Measurements from ENCODE around the gene RDH13. TPM values are rescaled to one million over a fixed set of nuclear protein-coding genes. Genes with fewer than 3 reads are reported as not detected.

Gene RDH13, protein sequence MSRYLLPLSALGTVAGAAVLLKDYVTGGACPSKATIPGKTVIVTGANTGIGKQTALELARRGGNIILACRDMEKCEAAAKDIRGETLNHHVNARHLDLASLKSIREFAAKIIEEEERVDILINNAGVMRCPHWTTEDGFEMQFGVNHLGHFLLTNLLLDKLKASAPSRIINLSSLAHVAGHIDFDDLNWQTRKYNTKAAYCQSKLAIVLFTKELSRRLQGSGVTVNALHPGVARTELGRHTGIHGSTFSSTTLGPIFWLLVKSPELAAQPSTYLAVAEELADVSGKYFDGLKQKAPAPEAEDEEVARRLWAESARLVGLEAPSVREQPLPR
- total RNA-seq, result 6.9 and 8.5 TPM in 2 replicates
- polyA plus RNA-seq, result 2.7 and 5.6 TPM in 2 replicates
- 3.4 and 6.2 TPM in 2 replicates for polyA plus RNA-seq (2012)
- 12.2 and 12.3 TPM in 2 replicates for polyA minus RNA-seq (ENCODE audit: low replicate concordance)

DNA sequence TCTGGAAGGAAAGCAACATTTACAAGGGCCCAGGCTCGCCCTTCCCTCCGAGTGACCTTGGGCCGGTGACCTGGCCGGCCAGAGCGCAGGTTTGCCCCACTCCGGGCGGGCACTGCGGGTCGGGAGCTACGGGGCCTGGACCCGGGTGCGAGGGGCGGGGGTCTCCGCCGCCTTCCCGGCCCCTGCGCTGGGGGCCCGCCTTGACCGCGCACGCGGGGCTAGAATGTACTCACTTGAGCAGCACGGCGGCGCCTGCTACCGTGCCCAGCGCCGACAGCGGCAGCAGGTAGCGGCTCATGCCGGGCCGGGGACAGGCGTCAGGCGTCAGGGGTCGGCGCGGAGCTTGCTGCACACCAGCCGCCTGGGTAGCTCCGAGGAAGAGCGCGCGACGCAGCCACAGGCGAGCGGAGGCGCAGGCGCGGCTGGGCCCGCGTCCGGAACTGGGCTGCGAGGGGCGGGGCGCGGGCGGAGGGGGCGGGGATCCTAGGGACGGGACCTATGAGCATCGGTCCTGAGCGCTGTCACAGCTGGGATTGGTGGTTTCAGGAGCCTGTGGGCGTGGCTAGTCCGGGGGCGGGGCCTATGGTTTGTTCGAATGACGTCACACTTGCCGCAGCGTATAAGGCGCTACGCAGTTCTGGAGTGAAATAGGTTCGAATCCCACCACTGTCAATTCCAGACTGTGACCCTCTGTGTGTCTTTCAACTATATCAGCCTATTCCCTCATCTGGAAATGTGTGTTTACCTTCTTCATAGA, at the start of gene RDH13:
RDH13 (minus strand) TSS at position 414 of the 757 bp plus-strand sequence; CDS start at position 298, 116 bp downstream.
- Histone ChIP-seq H3K4me2 (ENCODE audit: extremely low read depth, insufficient read depth, low read length) (peak within 1 kb of the TSS; percentile 62), H3K9ac (ENCODE audit: insufficient read depth, low read length) (peak within 1 kb of the TSS; percentile 66), H4K20me1 (ENCODE audit: control insufficient read depth, extremely low read depth, insufficient read depth, low read length) (no peaks in the 10 kb centered on the region), H2AFZ (ENCODE audit: low read length) (peak within 1 kb of the TSS; percentile 71), H3K27me3 (ENCODE audit: control insufficient read depth, insufficient read depth, low read length) (peaks cover 9% of the 10 kb centered on the region), H3K9me3 (ENCODE audit: control insufficient read depth, insufficient read depth, low read depth, low read length) (no peaks in the 10 kb centered on the region), H3K27ac (ENCODE audit: insufficient read depth, low read length) (no peak within 1 kb of the TSS), H3K36me3 (ENCODE audit: control insufficient read depth, insufficient read depth, low read length) (no peaks in the 10 kb centered on the region), H3K4me3 (replicated peaks in 1 of 4; ENCODE audit: control extremely low read depth in 1 of 4, insufficient read depth in 1 of 4, low read depth in 3 of 4, low read length in 4 of 4) (peak within 1 kb of the TSS; percentile 62 to 78 (median 66)), H3K79me2 (ENCODE audit: control insufficient read depth, insufficient read depth, low read length) (no peaks in the 10 kb centered on the region), H3K4me1 (ENCODE audit: control insufficient read depth, extremely low read depth, insufficient read depth, low read length) (no peaks in the 10 kb centered on the region)
- DNase-seq (ENCODE audit: low read depth in 2 of 2), result peak; percentile 87 to 96
- TF ChIP-seq, protein P1, sequence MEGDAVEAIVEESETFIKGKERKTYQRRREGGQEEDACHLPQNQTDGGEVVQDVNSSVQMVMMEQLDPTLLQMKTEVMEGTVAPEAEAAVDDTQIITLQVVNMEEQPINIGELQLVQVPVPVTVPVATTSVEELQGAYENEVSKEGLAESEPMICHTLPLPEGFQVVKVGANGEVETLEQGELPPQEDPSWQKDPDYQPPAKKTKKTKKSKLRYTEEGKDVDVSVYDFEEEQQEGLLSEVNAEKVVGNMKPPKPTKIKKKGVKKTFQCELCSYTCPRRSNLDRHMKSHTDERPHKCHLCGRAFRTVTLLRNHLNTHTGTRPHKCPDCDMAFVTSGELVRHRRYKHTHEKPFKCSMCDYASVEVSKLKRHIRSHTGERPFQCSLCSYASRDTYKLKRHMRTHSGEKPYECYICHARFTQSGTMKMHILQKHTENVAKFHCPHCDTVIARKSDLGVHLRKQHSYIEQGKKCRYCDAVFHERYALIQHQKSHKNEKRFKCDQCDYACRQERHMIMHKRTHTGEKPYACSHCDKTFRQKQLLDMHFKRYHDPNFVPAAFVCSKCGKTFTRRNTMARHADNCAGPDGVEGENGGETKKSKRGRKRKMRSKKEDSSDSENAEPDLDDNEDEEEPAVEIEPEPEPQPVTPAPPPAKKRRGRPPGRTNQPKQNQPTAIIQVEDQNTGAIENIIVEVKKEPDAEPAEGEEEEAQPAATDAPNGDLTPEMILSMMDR (conservative IDR thresholded peaks at IDR 0.05 in 1 of 2, IDR thresholded peaks at IDR 0.05 in 1 of 2; ENCODE audit: low read depth in 1 of 2, low read length in 2 of 2), result no peak
- no peak for TF ChIP-seq EZH2 (IDR thresholded peaks at IDR 0.05; ENCODE audit: low read length, missing control alignments)

DNA sequence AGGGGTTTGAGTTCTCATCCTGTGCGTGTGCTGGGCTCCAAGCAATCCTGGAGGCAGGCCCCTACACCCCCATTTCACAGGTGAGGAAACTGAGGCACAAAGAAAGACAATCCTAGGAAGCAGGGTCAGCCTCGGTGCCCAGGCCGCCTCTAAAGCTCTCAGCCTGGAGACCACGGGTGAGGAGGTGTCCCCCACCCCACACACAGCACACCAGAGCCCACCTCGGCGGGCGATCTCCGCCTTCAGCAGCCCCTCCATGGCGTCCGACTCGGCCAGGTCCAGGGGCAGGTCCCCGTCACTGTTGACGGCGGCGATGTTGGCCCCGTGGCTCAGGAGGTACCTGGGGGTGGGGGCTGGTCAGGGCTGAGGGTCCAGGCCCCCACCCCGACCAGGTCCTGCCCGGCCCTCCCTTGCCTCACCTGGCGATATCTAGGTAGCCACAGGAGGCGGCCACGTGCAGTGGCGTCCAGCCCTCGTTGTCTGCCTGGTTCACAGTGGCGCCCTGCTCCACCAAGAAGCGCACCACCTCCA, 49.4 kb upstream of the RDH13 start:
- Histone ChIP-seq H3K4me2 (ENCODE audit: extremely low read depth, insufficient read depth, low read length) (no peak overlapping the region), H4K20me1 (ENCODE audit: control insufficient read depth, extremely low read depth, insufficient read depth, low read length) (no peaks in the 10 kb centered on the region), H3K36me3 (ENCODE audit: control insufficient read depth, insufficient read depth, low read length) (peaks cover 13% of the 10 kb centered on the region), H3K9me3 (ENCODE audit: control insufficient read depth, insufficient read depth, low read depth, low read length) (no peaks in the 10 kb centered on the region), H3K27me3 (ENCODE audit: control insufficient read depth, insufficient read depth, low read length) (no peaks in the 10 kb centered on the region), H2AFZ (ENCODE audit: low read length) (no peak overlapping the region), H3K27ac (ENCODE audit: insufficient read depth, low read length) (peak overlapping the region; percentile 85), H3K4me1 (ENCODE audit: control insufficient read depth, extremely low read depth, insufficient read depth, low read length) (peaks cover 17% of the 10 kb centered on the region), H3K79me2 (ENCODE audit: control insufficient read depth, insufficient read depth, low read length) (peaks cover 67% of the 10 kb centered on the region), H3K4me3 (replicated peaks in 1 of 4; ENCODE audit: control extremely low read depth in 1 of 4, insufficient read depth in 1 of 4, low read depth in 3 of 4, low read length in 4 of 4) (no peak overlapping the region), H3K9ac (ENCODE audit: insufficient read depth, low read length) (no peak overlapping the region)
- DNase-seq (ENCODE audit: low read depth in 2 of 2), result no peak
- TF ChIP-seq EZH2 (IDR thresholded peaks at IDR 0.05; ENCODE audit: low read length, missing control alignments), result no peak
- TF ChIP-seq, protein P1 (conservative IDR thresholded peaks at IDR 0.05 in 1 of 2, IDR thresholded peaks at IDR 0.05 in 1 of 2; ENCODE audit: low read depth in 1 of 2, low read length in 2 of 2), result no peak

DNA sequence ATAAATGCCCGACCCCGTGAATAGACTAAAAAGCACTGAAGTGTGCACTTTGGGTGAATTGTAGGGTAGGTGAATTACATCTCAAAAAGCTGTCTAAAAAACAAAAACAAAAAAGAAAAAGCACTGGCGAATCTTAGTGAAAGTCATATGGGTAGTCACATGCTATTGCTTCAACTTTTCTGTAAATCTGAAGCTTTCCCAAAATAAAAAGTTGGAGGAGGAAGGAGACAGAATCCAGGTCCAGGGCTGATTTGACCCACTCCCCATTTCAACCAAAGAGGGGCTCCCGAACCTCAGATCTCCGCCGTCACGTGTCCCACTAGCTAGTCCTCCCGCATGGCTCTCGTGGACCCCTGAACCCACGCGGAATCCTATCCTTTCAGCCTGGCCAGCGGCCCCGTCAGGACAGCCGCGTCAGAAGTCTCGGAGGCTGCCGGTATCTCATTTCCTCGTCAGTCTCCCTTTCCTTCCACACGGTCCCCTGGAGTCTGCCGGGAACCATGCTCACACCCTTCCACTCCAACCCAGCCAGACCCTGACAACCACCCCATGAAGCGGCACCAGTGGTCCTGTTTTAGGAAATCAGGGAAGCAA, 48.4 kb upstream of the RDH13 start:
- Histone ChIP-seq H2AFZ (ENCODE audit: low read length) (no peak overlapping the region), H3K27ac (ENCODE audit: insufficient read depth, low read length) (no peak overlapping the region), H3K79me2 (ENCODE audit: control insufficient read depth, insufficient read depth, low read length) (peaks cover 62% of the 10 kb centered on the region), H3K9ac (ENCODE audit: insufficient read depth, low read length) (no peak overlapping the region), H3K9me3 (ENCODE audit: control insufficient read depth, insufficient read depth, low read depth, low read length) (no peaks in the 10 kb centered on the region), H3K4me1 (ENCODE audit: control insufficient read depth, extremely low read depth, insufficient read depth, low read length) (peaks cover 17% of the 10 kb centered on the region), H3K4me2 (ENCODE audit: extremely low read depth, insufficient read depth, low read length) (no peak overlapping the region), H3K36me3 (ENCODE audit: control insufficient read depth, insufficient read depth, low read length) (peaks cover 13% of the 10 kb centered on the region), H3K4me3 (replicated peaks in 1 of 4; ENCODE audit: control extremely low read depth in 1 of 4, insufficient read depth in 1 of 4, low read depth in 3 of 4, low read length in 4 of 4) (no peak overlapping the region), H4K20me1 (ENCODE audit: control insufficient read depth, extremely low read depth, insufficient read depth, low read length) (no peaks in the 10 kb centered on the region), H3K27me3 (ENCODE audit: control insufficient read depth, insufficient read depth, low read length) (no peaks in the 10 kb centered on the region)
- no peak for DNase-seq (ENCODE audit: low read depth in 2 of 2)
- TF ChIP-seq EZH2 (IDR thresholded peaks at IDR 0.05; ENCODE audit: low read length, missing control alignments), result no peak
- TF ChIP-seq, protein P1 (conservative IDR thresholded peaks at IDR 0.05 in 1 of 2, IDR thresholded peaks at IDR 0.05 in 1 of 2; ENCODE audit: low read depth in 1 of 2, low read length in 2 of 2), result no peak

All from fibroblast of lung (primary cell).